Epithelial cell of esophagus (primary cell): ENCODE results near the gene SREBF2.
"Not testable (repeated sequence)": the region's sequence is repeated elsewhere in the genome, so short reads cannot be mapped to it uniquely, and the experiment has no call there.

Experiments used
- DNase-seq: peaks from one replicate; pipeline ENCODE4 v3.0.0; 2010; ENCODE audit warnings: low read depth
- H3K4me3 ChIP-seq: 2 replicates; pipeline ENCODE4 v1.5.1; 2011; ENCODE audit warnings: mild to moderate bottlenecking, low read length, control low read depth
- CTCF ChIP-seq: IDR thresholded peaks from 2 replicates; pipeline ENCODE4 v1.5.1; 2011; ENCODE audit warnings: low read depth, mild to moderate bottlenecking, low read length, control low read depth, inconsistent platforms; ENCODE audit not compliant: insufficient read depth; ENCODE audit errors: missing control alignments

The SREBF2 gene

GRCh38 chr22:41863472-41863871 lies 30.6 kb downstream of the SREBF2 start:
- no peak for TF ChIP-seq CTCF
- peak; percentile 38 for DNase-seq
- H3K4me3 ChIP-seq = no peak overlapping the region

- no peak overlapping the region for H3K4me3 ChIP-seq
- no peak for TF ChIP-seq CTCF
- DNase-seq = no peak
Measured at GRCh38 chr22:41868556-41868955, 35.7 kb downstream of the SREBF2 start.

- DNase-seq, H3K4me3 ChIP-seq: not testable (repeated sequence)
Measured at GRCh38 chr22:41870081-41870480, 37.2 kb downstream of the SREBF2 start.

- H3K4me3 ChIP-seq = no peak overlapping the region
- TF ChIP-seq CTCF = no peak
- DNase-seq = no peak
Measured at GRCh38 chr22:41870786-41871185, 37.9 kb downstream of the SREBF2 start.

- no peak for DNase-seq
- H3K4me3 ChIP-seq = no peak overlapping the region
Measured at GRCh38 chr22:41873391-41873790, 40.5 kb downstream of the SREBF2 start.

GRCh38 chr22:41874090-41874489 lies 41.2 kb downstream of the SREBF2 start:
- TF ChIP-seq CTCF = no peak

More at GRCh38 chr22:41873391-41873790, 40.5 kb downstream of the SREBF2 start:
- no peak for TF ChIP-seq CTCF

GRCh38 chr22:41875531-41876270 lies 42.8 kb downstream of the SREBF2 start:
- TF ChIP-seq CTCF = no peak
- no peak for DNase-seq
- H3K4me3 ChIP-seq = no peak overlapping the region

More at GRCh38 chr22:41874090-41874489, 41.2 kb downstream of the SREBF2 start:
- no peak overlapping the region for H3K4me3 ChIP-seq
- DNase-seq = no peak

GRCh38 chr22:41876275-41876674 lies 43.4 kb downstream of the SREBF2 start:
- no peak overlapping the region for H3K4me3 ChIP-seq
- TF ChIP-seq CTCF = no peak
- DNase-seq = no peak
